NCI-H526 treated with DMSO at 0.1 percent for 48 hours (cell line): ENCODE measurements around the gene GMFB.
"Not testable (repeated sequence)": the region's sequence is repeated elsewhere in the genome, so short reads cannot be mapped to it uniquely, and the experiment has no call there.

Experiments
- DNase-seq: peaks from one replicate; lab custom pipeline; 2025; lab: John Stamatoyannopoulos, UW

Gene GMFB

DNA sequence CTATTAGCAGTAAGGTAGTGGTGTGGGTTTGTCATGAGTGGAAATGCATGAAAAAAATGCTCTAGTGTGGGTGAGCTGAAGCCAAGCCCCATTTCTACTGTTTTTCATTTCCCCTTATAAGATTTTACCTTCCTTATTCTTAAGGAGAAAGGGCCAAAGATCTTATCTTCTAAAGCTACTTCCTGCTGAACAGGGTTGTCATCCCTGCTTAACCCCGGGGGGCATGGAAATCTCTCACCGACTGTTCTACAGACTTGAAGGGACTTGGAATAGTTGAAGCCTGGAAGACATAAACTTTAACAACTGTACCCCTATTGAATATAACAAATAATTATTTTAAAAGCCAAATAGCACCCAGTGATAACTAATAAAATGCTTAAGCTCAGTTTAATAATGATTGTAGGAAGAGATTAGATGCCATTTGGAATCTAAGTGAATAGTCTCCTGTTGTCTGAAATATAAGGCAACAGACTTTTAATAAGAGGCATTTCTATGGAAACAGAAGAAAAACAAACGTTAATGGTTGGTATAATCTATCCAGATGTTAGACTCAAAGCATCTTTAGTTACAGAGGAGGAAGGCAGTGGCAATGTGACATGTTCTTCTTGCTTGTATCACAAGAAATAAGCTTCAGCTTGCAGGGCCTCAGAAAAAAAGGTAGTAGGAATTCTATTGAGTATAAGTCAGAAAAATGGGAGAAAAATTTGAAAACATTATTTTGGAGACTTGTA lies 1.8 kb upstream of the GMFB start:
- DNase-seq = no peak

DNA sequence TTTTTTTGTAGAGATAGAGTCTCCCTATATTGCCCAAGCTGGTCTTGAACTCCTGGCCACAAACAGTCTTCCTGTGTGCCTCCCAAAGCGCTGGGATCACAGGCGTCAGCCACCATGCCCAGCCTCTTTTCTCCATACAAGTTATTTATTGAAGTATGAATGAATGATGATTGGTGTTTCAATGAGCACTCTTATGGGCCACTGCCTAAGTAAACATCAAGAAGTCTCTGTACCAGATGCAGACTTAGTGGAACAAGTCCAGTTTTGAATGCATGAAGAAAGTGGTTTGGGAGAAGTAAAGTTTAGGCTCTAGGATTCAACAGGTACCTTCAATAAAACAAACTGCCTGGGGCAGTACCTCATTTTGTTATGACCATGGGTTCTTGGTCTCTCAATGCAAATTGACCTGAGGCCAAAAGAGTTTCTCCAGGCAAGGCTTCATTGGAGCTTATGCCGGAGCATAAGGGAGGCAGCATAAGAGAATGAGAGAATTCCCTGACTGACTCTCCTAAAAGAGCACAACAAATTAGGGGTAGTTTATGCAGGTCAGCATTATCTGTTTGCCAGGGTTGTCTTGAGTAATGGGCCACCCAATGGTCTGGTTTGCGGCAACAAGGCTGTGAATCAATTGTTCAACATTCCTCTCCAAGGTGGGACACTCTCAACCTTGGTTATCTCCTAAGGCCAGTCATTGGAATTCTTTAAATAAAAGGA lies 1.1 kb upstream of the GMFB start:
- no peak for DNase-seq

DNA sequence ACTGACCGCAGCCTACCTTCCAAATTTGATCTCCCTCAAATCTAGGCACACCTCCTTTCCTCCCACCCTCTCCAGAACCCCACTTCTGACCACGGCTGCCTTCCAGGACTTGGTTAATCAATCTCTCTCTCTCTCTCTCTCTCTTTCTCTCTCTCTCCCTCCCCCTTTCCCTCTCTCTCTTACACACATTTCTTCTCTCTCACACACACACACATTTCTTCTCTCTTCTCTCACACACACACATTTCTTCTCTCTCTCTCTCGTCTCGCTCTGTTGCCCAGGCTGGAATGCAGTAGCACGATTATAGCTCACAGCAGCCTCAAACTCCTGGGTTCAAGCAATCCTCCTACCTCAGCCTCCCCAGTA lies 521 bp upstream of the GMFB start:
- no peak for DNase-seq

DNA sequence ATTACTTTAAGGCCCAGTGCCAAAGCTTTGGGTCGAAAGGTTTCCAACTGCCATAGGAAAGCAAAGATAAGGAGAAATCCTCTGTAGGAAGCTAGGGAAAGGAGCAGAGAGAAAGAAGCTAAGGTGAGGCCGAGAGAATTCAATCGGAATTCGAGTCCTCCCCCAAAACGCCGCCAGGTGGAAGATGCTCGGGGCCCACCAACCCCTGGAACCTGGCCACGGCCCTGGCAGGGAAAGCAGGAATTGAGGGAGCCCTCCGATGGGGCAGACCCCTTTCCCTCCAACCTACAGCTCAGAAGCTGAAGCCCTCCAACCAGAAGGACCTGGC lies 498 bp downstream of the GMFB start:
- DNase-seq = no peak

DNA sequence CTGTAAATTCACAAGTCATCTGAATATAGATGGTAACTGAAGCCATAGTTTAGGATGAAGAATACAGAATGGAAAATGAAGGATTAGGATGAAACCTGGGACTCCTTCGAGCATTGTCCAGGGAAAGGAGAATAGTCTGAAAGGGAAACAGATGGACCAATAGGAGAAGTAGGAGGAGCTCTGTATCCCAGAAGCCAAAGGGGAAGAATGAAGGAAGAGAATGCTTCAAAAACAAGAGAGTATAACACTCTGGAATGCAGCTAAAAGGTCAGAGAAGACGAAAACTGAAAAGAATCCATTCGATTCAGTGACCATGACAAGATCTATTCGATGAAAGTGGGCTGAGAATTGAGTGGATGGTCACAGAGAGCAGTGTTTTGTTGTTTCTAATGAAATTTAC lies 1.0 kb downstream of the GMFB start:
- DNase-seq = no peak

DNA sequence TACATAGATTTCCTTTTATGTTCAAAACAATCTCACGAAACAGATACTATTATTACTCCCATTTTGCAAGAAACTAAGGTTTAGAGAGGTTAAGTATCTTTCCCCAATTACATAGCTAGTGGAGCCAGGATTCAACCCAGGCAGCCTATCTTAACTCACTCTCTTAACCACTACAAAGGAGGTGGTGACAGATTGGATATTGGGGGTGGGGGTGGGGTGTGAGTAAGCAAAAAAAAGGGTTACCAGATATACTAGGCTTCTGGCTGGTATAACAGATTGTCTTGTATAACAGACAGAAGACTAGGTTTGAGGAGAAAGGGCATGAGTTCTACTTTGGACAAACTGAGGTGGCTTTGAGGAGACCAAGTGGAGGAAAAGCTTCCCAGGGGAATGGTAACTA lies 2.1 kb downstream of the GMFB start:
- DNase-seq = no peak

DNA sequence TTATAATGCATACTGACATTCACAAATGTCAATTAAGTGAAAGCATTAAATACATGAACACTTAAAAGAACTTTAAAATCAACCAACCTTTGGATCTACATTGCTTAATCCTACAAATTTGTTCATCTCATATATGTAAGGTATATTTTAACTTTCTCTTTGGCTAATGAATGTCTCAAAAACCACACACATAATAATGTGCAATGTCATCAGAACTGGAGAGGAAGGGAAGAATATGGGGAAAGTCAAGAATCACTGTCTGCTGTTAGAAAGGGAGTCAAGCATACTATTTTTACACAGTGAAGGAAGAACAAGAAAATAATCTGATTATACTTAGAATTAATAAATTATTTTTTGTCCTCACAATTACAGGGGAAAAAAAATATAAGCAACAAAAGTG lies 4.9 kb downstream of the GMFB start:
- DNase-seq = no peak

DNA sequence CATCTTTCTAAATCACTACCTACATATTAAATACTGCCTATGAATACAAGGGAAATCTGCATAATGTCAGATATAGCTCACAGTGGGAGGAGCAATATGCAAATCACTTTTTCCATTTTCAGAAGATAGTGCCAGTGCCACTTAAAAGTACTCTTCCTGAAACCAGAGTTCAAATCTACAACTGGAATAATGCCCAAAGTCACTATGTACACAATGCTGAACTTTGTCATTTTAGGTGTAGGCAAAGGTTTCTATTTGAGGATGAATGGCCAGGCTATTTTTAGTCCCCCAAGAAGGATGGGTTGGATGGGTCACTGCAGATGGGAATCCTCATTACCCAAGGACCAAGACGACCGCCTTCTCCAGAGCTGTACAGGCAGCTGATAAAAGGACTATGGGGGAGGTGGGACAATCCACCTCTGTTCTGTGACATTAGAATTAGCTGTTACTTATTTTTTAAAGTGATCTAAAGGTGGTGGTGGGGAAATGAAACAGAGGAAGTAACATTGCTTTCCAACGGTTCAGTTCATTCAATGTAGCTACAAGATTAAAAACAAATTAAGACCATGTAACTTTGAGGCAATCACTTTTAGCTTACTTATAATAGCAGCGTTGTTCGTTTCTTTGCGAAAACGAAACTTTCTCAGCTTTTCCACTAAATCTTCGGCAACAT lies 5.6 kb downstream of the GMFB start:
- no peak for DNase-seq

DNA sequence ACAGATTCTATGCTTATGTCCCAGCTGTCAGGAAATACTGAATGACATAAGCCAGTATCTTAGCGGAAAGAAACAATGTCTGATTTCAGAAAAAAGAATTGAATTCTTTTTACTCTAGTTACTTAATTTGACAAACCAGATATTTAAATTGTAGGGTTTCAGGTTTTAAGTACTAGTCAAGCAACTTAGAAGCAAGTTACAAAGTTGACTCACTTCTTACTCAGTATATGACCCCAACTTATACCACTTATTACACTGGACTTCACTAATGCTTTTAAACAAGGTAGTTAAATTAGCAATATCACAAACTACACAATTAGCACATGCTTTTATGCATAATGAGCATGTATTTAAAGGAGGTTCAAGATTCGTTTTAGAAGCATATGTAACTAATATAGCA lies 7.1 kb downstream of the GMFB start:
- no peak for DNase-seq

DNA sequence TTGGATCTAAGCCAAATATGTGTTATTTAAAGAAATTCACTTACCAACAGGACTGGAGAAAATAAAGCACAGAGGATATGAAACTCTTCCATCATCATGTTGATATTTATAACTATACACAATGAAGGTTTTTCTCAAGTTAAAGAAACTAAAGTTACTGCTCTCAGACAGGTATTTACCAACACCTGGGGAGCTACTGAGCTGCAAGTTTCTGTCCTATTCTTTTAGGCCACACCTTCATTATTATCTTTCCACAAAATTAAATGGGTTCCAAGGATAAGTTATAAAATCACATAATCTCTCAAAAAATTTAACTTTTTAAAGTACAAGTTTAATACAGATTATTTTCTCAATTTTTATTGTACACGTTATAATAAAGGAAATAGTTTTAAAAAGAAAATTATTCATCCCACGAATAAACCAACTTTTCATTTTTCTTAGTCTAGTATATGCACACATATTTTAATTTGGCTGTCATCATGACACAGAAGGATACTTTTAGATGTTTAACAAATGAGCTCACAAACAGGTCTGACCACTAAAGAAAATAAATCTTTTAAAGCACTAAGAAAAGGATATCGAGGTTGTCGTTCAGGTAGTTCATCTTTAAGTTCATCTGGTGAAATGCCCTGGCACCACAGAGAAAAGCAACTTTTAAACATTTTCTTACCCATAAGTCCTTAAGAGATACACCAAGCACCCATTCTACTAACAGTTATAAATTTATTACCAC lies 7.8 kb downstream of the GMFB start:
- no peak for DNase-seq

DNA sequence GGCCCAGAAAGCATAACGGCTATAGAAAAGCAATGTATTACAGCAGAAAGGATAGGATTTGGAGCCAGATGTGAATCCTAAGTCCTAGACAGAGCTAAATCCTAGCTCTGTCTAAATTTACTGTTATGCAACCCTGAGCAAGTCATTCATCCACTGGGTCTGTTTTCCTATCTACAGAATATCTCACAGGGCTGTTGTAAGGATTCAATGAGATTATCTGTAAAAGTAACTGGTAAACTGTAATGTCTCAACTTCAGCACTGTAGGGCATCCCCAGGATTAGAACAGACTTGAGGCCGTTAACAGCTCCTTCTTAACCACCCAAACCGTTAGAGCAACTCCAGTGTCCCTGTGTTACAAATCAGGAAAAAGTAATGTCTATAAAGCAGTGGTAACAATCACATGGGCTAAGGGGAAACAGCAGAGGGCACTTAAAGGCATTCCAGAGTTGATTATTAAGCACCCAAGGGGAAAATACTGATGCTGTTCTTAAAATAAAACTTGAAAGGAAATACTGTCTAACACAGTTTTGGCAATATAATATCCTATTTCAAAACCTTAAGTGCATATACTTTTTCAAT lies 10.1 kb downstream of the GMFB start:
- no peak for DNase-seq

DNA sequence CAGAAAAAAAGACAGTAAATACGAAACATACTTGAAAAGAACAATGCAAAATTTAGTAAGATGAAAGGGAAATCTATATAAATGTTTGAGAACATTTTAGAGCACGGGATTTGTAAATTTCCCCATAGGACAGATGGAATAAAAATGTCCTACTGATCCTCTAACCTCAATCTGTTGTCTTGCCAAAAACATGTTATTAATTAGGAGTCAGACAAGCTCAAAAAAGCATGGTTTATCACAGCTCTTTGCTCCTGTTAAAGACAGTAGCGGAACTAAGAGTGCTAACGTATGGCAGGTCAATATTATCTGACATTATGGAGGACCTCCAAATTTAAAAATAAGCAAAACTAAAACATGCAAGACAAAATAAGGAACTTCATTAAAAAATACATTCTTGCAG lies 12.9 kb downstream of the GMFB start:
- no peak for DNase-seq

DNA sequence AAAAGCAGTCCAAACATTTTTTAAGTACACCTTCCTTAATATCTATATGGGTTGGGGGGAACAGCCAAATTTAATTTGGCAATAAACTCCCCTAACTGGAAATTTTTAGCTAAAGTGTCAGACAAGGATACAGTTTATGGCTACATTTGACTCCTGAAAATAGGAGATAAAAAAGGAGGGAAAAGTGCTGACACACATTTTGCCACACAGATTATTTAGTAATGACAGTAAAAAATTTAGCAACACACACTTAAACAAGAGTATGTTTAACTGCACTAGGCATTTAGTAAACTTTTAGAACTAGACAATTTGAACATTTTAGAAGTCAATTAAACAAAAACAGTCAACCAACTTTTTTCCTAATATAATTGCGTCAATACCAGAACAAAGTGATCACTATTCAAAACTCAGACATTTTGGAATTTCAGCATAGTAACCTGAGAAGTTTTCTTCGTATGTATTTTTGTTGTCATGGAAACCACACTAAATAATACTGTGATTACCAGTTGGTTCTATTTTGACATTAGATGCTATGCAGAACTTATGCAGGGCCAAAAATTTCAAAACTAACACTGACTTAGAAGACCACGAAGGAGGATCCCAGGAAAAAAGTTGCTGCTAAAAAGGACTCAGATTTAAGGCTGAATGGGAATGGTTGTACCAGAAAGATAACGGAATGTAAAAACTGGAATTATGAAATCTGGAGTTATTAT lies 13.4 kb downstream of the GMFB start:
- DNase-seq = no peak

DNA sequence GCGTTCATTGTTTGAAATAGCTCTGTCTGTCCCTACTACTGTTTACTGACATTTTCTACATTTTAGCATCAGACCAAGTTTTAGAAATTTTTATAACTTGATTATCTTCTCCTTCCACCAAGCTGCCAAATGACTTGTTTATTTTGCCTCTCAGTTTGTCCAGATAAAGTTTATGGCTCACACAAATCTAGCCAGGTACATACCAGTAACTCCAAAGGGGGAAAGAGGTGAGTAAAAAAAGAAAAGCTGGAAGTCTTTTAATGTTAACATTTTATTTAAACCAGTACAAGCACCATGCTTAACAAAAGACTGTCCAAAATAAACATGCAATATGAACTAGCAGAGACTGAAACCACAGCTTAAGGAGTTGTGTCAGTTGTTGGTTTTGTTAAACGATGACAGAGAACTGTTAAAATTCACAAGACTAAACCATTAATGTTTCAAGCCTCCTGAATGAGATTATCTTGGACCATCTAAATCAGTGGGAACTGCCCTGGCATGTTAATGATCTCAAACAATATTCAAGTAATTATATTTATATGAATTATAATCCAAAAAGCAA lies 14.5 kb downstream of the GMFB start:
- DNase-seq = no peak

DNA sequence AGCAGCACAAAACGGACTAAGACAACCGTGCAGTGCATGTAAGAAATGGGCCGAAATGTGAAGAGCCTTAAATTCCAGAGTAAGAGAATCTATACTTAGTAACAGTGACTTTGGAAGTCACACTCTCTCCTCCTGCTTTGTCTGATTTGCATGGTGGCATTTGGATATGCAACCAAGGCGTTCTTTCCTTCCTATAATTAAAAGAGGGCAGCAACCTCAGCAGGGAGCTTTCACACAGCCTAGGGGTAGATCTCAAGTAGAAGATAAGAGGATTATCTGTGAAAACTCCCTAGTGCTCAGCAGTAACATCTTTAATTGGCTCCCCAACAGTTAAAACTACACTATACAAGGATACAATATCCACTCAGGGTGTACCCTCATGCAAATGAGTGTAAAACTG lies 16.5 kb downstream of the GMFB start:
- DNase-seq = peak; percentile 50

DNA sequence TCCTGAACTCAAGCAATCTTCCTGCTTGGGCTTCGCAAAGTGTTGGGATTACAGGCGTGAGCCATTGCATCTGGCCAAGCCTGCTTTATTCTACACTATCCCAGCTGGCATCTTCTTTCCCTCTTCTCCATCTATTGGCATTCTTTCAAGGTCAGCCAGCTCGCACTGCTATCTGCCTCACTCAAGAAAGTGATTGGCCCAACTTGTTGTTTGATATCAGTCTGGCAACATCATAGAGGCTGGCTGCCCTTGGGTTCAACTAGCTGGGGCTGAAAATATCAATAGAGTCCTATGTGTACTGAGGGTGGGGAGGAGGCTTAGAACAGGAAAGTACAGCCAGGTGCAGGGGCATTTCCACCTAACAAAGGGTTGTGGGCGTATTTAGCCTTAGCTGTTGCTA lies 17.1 kb downstream of the GMFB start:
- DNase-seq = no peak

DNA sequence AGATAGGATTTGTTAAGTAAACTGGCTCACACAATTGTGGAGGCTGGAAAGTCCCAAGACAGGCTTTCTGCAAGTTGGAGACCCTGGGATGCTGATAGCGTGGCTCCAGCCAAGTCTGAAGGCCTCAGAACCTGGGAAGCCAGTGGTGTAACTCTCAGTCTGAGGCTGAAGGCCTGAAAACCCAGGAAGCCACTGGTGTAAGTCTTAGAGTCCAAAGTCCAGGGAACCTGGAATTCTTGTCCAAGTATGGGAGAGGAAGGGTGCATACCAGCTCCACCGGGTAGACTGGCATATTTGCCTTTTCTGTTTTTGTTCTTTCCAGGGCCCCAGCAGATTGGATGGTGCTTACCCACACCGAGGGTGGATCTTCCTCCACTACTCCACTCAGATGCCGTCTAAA lies 18.1 kb downstream of the GMFB start:
- DNase-seq = no peak

DNA sequence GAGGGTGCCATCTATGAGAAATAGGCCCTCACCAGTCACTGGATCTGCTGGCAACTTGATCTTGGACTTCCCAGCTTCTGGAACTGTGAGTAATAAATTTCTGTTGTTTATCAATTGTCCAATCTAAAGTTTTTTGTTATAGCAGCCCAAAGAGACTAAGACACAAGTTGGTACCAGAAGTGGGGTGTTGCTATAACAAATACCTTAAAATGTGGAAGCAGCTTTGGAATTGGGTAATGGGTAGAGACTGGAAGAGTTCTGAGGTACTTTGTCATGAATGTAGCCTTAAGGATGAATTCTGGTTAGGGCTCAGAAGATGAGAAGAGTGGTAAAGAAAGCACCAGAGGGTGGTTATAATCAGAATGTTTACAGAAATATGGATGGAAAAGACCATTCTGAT lies 21.5 kb downstream of the GMFB start:
- DNase-seq = no peak

DNA sequence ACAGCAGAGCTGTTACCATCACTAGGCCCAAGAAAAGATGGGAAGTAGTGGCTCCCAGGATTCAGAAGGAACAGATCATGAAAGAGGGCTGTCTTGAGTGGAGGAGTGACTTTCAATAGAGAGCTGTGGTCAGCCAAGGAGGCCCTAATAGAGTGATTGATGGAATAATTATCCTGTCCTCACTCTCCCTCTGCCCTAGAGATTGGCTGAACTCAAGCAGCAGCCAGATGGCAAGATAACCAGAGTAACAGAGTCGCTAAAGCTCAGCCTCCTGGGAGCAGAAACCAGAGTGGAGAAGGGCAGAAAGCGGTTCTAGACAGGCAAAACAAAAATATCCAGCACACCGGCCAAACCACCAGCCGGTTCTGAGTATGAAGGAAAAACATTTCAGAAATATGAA lies 23.1 kb downstream of the GMFB start:
- DNase-seq = no peak

DNA sequence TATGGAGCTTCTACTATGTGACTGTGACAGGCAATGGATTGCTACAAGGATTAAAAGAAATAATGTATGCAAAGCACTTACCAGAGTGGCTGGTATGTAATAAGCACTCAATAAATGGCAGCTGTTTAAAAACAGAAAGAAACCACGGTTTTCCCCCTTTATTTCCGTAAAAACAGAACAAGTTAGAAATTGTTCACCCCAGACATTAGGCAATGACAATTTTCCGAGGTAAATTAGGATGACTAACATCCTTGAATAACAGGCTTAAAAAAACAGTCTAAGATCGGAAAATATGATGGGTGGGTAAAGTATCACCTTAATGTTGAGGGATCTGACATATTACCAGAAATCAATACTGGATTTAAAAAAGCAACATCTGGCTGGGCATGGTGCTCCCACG lies 26.7 kb downstream of the GMFB start:
- DNase-seq = no peak

DNA sequence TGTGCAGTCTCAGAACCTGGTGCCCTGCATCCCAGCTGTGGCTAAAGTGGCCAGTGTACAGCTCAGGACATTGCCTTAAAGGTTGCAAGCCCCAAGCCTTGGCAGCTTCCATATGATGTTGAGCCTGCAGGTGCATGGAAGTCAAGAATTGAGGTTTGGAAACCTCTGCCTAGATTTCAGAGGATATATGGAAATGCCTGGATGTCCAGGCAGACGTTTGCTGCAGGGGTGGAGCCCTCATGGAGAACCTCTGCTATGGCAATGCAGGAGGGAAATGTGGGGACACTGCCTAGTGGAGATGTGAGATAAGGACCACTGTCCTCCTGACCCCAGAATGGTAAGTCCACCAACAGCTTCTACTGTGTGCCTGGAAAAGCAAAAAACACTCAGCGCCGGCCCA lies 29.7 kb downstream of the GMFB start:
- no peak for DNase-seq

DNA sequence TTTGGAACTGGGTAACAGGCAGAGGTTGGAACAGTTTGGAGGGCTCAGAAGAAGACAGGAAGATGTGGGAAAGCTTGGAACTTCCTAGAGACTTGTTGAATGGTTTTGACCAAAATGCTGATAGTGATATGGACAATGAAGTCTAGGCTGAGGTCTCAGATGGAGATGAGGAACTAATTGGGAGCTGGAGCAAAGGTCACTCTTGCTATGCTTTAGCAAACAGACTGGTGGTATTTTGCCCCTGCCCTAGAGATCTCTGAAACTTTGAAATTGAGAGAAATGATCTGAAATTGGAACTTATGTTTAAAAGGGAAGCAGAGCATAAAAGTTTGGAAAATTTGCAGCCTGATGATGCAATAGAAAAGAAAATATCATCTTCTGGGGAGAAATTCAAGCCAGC lies 30.2 kb downstream of the GMFB start:
- not testable (repeated sequence) for DNase-seq
